GM18505 (cell line): ENCODE measurements around the gene DMRTB1.

Source experiments
- ATAC-seq: cut with Tn5 transposase; IDR thresholded peaks from one replicate; pipeline ENCODE4 v1.9.1; 2021; ENCODE audit not compliant: unreplicated experiment
- POLR2A ChIP-seq: IDR thresholded peaks from 4 replicates; pipeline ENCODE4 v1.6.1; 2011; ENCODE audit warnings: borderline replicate concordance; ENCODE audit not compliant: insufficient read depth, insufficient read length; ENCODE audit errors: extremely low read depth

The DMRTB1 gene

DNA sequence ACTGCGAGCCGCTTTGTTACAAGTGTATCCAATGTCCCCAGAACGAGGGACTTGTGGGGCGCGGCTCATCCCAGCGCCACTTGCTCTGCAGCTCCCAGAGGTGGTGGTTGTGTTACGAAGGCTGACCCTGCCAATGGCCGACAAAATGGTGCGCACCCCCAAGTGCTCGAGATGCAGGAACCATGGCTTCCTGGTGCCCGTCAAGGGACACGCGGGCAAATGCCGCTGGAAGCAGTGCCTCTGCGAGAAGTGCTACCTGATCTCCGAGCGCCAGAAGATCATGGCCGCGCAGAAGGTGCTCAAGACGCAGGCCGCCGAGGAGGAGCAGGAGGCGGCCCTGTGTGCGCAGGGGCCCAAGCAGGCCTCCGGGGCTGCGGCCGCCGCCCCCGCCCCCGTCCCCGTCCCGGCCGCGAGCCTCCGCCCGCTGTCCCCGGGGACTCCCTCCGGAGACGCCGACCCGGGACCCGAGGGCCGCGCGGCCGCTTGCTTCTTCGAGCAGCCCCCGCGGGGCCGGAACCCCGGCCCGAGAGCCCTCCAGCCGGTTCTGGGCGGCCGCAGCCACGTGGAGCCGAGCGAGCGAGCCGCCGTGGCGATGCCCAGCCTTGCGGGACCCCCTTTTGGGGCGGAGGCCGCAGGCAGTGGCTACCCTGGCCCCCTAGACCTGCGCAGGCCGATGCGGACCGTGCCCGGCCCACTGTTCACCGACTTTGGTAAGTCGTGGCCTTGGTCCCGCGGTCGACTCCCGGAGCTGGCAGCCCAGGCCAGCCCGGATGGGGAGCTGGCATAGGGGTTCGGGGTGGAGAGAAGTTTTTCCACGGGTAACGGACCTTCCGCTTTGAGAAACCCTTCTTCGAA is at the start of gene DMRTB1:
DMRTB1 (plus strand) TSS at position 79 of the 855 bp plus-strand sequence; CDS start at position 134, 55 bp downstream.
- no peak for ATAC-seq
- no peak for TF ChIP-seq POLR2A

DNA sequence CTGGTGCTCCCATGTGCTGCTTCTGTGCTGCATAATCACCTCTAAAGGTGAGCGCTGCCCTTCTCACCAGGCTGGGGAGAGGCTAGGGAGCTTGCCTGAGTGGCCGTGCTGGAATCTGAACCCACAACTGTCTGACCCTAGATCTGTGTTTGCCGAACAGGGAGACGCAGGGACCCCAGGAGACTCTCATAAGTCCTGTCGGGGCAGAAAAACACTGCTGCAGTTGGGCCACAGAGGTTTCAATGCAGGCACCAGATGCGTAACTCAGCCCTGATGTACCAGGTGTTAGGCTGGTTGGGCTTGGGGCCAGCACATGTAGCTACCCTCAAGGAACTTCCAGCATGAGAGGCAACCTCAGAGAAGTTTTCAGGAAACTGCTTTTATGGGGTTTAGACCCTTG is 49.5 kb upstream of the DMRTB1 start:
- no peak for ATAC-seq
- TF ChIP-seq POLR2A = no peak

DNA sequence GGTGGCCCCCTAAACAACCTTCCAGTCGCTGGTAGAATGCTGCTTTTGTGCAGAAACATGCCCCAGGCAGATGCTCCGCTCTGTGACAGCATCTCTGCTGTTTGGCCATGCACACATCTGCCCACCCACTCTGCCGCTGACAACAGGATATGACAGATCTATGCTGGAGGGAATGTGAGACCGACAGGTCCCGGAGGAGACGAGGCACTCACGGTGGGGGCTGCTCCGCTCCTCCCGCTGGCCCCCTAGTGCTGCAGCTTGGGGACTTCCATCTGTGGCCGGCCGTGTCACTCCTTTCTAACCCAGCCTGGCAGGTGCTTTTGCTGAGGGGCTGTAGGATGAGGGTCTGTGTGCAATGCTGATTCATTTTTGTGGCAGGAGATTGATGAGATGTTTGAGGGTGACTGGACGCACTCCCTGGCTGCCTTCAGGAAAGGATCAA is 49.1 kb upstream of the DMRTB1 start:
- ATAC-seq = no peak
- no peak for TF ChIP-seq POLR2A

DNA sequence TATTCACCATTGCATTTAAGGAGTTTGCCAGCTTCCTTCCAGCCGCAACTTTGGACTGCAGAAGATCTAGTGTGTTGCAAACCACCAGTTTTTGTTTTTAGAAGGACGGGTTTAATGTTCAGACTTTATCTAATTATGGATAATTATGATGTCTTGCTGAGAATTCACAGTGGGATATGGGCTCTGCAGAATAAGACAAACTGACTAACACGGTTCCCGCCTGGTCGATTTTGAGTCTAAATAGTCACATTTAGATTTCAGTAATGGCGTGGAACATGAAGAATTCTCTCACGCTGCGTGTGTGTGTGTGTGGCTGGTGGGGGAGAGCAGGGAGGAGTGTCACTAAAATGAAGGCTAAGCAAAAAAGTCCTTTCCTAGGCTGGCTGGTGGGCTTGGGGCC is 48.5 kb upstream of the DMRTB1 start:
- no peak for TF ChIP-seq POLR2A
- ATAC-seq = no peak

DNA sequence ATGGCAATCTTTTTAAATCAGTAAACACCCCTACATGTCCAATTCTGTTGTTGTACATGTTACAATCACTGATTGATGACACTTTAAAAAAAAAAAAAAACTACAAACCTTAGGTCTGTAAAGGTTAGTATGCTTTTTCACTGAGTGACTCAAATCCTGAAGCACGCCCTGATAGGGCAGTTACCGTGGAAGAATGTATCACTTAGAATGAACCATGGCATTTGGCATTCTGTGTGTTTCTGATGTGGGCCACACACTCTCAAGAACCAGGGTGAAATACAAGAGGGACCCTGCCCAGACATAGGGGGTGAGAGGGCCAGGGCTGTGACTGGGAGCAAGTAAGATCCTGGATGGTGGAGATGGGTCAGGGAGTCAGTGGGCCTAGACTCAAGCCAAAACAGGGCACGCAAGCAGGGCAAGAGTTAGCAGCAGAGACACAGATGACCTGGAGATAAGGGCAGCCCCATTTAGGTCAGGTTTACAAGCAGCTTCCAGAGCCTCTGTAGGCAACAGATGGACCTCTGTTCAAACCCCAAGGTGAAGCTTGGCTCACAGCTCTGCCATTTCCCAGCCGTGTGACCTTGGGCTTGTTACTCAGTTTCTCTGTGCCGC is 47.6 kb upstream of the DMRTB1 start:
- TF ChIP-seq POLR2A = no peak
- no peak for ATAC-seq

DNA sequence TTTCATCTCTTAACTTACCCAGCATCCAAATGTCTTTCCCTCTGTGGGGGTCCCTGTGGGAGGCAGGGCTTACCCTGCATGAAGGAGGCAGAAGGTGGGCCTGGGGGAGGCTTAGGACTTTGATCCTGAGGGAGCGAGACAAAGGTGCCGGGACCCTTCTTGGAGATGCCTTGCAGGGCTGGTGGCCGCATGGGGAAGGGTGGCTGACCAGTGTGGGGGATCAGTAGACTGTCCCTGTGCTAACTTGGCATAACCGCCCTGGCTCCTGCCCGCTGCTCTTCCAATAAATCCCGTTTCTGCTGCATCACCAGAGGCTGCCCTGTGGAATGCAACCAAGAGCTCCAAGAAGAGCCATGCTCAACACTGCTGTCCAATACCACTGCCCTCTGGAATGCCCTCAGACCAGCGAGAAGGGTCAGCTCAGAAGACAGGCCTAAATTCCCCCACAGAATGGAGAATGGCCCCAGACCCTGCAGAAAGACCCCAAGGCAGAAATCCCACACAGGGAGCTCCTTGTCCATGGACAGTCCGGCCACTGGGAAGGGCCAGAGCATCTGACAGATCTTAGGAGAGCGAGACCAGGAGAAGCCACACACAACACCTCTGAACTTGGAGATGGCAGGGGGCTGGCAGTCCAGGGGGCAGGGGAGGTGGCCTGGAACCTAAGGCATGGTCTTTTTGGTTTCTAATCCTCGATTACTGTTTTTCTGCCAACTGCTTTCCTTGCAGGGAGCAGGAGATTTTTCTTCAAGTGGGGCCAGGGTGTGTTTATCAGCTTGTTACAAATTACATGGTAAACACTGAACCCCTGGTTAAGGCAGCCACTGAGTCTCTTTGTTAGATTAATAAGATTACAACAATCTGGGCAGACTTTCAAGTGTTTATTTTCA is 46.7 kb upstream of the DMRTB1 start:
- no peak for TF ChIP-seq POLR2A
- no peak for ATAC-seq

DNA sequence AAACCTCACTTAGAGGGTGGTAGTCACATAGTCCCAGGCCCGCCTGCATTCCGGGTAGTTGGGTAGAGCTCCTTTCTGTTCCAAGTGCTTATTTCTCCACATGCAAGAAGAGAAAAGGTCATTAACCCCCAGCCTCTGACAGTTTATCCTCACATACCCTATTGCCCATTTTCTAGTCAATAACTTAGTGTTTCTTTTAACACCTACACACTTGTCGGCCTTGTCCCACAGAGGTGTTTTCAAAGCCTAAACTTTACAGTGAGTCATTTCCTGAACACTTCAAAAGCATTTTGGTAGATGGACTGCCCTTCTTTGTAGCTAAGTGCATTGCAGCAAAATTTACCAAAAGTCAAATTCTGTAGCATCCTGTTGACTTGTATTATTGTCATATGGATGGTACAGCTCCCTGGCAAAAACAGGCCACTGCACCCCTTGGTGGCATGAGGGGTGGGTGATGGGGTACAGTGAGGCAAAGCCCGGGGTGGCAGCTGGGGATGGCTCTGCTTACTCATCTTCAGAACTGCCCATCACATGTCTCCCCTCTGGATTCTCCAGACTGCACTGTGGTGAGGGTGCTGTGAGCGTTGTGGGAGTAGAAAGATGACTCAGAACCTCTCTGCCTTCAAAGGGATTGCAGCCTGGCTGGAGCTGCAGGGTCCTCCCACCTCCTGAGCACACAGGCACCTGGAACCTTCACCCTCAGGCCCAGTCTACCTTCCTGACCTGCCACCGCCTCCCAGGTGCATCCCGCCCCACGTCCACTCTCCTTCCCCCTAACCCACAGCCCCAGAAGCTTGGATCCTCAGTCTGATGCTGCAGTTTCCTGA is 45.8 kb upstream of the DMRTB1 start:
- ATAC-seq = no peak
- no peak for TF ChIP-seq POLR2A

DNA sequence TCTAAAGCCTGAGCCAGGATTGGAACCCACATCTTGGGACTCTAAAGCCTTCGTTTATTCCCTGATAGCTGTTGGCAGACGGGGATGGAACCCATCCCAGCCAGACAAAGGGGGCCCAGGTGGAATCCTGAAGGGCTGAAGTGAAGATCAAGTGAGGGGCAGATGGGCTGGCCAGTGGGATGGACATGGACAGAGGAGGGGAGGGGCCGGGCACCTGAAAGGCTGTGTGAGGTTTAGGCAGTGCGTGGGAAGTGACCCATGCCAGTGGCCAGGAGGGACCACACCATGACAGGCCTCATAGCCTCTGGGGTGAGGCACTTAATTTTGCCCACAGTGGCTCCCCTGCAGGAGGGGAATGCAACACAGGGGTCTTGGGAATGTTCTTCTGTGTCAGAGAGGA is 44.6 kb upstream of the DMRTB1 start:
- TF ChIP-seq POLR2A = no peak
- ATAC-seq = no peak

DNA sequence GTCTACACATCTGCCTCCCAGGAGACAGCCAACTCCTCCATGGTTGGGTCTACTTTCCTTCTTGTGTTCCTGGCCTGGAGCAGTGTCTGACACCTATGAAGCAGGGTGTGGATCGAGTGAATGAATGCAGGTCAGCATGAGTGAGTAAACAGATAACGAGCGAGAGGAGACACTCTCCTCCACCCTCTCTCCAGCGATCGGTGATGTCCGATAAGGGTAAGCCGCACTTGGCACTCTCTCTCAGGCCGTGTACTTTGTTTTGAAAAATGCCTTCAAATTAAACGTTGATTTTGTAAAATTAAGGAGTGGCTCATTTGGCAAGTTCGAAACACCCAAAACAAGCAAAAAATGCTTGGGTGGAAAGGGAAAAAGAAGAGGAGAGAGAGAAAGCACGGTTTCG is 43.8 kb upstream of the DMRTB1 start:
- no peak for TF ChIP-seq POLR2A
- no peak for ATAC-seq

DNA sequence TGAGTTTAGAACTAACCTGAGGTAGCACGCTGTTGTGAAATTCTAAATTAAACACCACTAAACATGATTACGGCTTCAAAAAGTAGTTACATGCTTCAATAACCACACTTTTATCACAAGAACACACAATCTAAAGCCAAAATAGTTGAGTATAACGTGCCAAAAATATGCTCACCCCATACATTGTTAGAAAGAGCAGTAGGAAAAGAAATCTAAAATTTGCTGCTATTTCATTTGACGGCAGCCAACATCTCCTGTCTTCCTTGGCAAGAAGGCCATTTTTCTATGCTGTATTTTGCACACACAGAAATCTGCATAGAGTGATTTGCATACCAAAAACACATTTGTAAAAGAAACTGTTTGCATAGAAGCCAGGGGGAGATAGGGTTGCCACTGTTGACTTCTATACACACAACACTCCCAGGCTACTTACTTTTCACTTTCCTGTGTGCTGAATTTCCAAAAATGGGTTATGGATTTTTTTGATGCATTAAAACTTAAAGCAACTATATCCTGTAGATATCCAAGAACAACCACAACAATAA is 42.9 kb upstream of the DMRTB1 start:
- TF ChIP-seq POLR2A = no peak
- ATAC-seq = no peak

DNA sequence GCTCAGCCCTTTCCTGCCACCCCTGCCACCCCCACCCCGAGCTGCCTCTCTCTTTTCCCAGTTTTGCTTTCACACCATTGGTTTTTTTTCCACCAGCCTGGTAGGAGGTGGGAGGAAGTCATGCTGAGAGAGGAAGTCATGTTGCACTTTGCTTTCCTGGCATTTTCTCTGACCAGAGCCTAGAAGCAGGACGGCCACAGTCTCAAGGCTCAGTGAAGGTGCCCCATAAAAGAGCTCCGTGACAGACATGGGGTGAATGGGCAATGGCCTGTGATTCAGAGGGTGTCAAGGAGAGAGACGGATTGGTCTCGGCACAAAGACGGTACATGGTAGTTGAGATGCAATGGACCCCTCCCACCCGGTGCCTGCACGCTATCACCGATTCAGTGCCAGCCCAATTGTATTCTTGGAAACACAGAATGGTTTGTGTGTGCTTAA is 42.1 kb upstream of the DMRTB1 start:
- ATAC-seq = no peak
- TF ChIP-seq POLR2A = no peak

DNA sequence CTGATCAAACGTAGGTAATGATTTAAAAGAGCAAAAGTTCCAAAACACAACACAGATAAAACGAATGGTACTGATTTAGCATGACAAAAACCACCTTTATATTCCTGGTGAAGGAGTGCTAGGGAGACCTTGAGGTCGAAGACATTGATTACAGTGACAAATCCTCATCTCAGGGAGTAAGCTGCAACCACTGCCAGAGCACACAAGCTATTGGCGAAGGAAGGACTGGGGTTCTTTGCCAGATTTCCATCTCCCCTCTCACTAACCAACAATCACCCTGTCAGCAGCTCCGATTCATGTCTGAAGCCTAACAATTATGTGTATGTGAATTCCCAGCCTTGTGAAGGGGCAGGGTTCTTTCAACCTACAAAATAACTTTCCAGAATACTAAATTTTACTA is 40.2 kb upstream of the DMRTB1 start:
- no peak for ATAC-seq
- TF ChIP-seq POLR2A = no peak
